ENCODE data around the gene OTOG.

- TF ChIP-seq, protein P1, sequence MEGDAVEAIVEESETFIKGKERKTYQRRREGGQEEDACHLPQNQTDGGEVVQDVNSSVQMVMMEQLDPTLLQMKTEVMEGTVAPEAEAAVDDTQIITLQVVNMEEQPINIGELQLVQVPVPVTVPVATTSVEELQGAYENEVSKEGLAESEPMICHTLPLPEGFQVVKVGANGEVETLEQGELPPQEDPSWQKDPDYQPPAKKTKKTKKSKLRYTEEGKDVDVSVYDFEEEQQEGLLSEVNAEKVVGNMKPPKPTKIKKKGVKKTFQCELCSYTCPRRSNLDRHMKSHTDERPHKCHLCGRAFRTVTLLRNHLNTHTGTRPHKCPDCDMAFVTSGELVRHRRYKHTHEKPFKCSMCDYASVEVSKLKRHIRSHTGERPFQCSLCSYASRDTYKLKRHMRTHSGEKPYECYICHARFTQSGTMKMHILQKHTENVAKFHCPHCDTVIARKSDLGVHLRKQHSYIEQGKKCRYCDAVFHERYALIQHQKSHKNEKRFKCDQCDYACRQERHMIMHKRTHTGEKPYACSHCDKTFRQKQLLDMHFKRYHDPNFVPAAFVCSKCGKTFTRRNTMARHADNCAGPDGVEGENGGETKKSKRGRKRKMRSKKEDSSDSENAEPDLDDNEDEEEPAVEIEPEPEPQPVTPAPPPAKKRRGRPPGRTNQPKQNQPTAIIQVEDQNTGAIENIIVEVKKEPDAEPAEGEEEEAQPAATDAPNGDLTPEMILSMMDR (IDR thresholded peaks at IDR 0.05) = no peak
- TF ChIP-seq POLR2A (IDR thresholded peaks at IDR 0.05) = no peak
These were observed 50.7 kb downstream of the OTOG start for GRCh38 chr11:17597770-17598169.
